Effector memory CD4-positive, alpha-beta T cell (primary cell): Measurements from ENCODE around the gene UBE2QL1.

Experiments used
- DNase-seq, 3 donors: peaks; one replicate each; pipeline ENCODE4 v3.0.0-alpha.2; 2020
- H3K27ac ChIP-seq: 2 replicates; pipeline ENCODE4 v1.7.0; 2013; ENCODE audit warnings: mild to moderate bottlenecking, low read length, moderate library complexity; ENCODE audit not compliant: insufficient read depth, poor library complexity, severe bottlenecking
- H3K27me3 ChIP-seq: replicated peaks from 2 replicates; pipeline ENCODE4 v1.7.0; 2013; ENCODE audit warnings: mild to moderate bottlenecking, low read length; ENCODE audit not compliant: insufficient read depth, control insufficient read depth, poor library complexity, severe bottlenecking
- H3K36me3 ChIP-seq: 2 replicates; pipeline ENCODE4 v1.7.0; 2013; ENCODE audit warnings: mild to moderate bottlenecking, low read length, moderate library complexity; ENCODE audit not compliant: control insufficient read depth, insufficient read depth
- H3K4me1 ChIP-seq: 2 replicates; pipeline ENCODE4 v1.7.0; 2013; ENCODE audit warnings: low read length, mild to moderate bottlenecking; ENCODE audit not compliant: control insufficient read depth, insufficient read depth, poor library complexity, severe bottlenecking
- H3K4me3 ChIP-seq: 2 replicates; pipeline ENCODE4 v1.7.0; 2013; ENCODE audit warnings: low read length, low read depth, mild to moderate bottlenecking; ENCODE audit not compliant: insufficient read depth, poor library complexity, severe bottlenecking
- H3K9me3 ChIP-seq: 2 replicates; pipeline ENCODE4 v1.7.0; 2013; ENCODE audit warnings: mild to moderate bottlenecking, low read length, moderate library complexity; ENCODE audit not compliant: control insufficient read depth

Gene UBE2QL1

GRCh38 chr5:6424700-6425099 lies 24.0 kb upstream of the UBE2QL1 start:
- H3K36me3 ChIP-seq, result no peaks in the 10 kb centered on the region
- no peak for DNase-seq
- no peak overlapping the region for H3K4me3 ChIP-seq
- H3K27me3 ChIP-seq, result peaks cover 4% of the 10 kb centered on the region
- no peaks in the 10 kb centered on the region for H3K4me1 ChIP-seq
- no peaks in the 10 kb centered on the region for H3K9me3 ChIP-seq
- H3K27ac ChIP-seq, result no peak overlapping the region

GRCh38 chr5:6427694-6428093 lies 21.0 kb upstream of the UBE2QL1 start:
- DNase-seq, result no peak
- Histone ChIP-seq H3K9me3 (no peaks in the 10 kb centered on the region), H3K36me3 (no peaks in the 10 kb centered on the region), H3K4me3 (no peak overlapping the region), H3K27ac (no peak overlapping the region), H3K4me1 (no peaks in the 10 kb centered on the region), H3K27me3 (peaks cover 4% of the 10 kb centered on the region)

- no peaks in the 10 kb centered on the region for H3K4me1 ChIP-seq
- H3K27me3 ChIP-seq, result no peaks in the 10 kb centered on the region
- H3K4me3 ChIP-seq, result no peak overlapping the region
- no peak for DNase-seq
- no peak overlapping the region for H3K27ac ChIP-seq
- H3K9me3 ChIP-seq, result no peaks in the 10 kb centered on the region
- H3K36me3 ChIP-seq, result no peaks in the 10 kb centered on the region
Observed at GRCh38 chr5:6430418-6431028, 18.1 kb upstream of the UBE2QL1 start.

- Histone ChIP-seq H3K27ac (no peak overlapping the region), H3K36me3 (no peaks in the 10 kb centered on the region), H3K4me1 (no peaks in the 10 kb centered on the region), H3K4me3 (no peak overlapping the region), H3K9me3 (no peaks in the 10 kb centered on the region), H3K27me3 (no peaks in the 10 kb centered on the region)
- no peak for DNase-seq
Observed at GRCh38 chr5:6431214-6432195, 17.2 kb upstream of the UBE2QL1 start.

- no peaks in the 10 kb centered on the region for H3K36me3 ChIP-seq
- DNase-seq, result no peak
- H3K9me3 ChIP-seq, result no peaks in the 10 kb centered on the region
- H3K27ac ChIP-seq, result no peak overlapping the region
- H3K4me3 ChIP-seq, result no peak overlapping the region
- H3K27me3 ChIP-seq, result no peaks in the 10 kb centered on the region
- no peaks in the 10 kb centered on the region for H3K4me1 ChIP-seq
Observed at GRCh38 chr5:6432206-6432605, 16.5 kb upstream of the UBE2QL1 start.

GRCh38 chr5:6434731-6435130 lies 13.9 kb upstream of the UBE2QL1 start:
- H3K4me1 ChIP-seq, result no peaks in the 10 kb centered on the region
- H3K36me3 ChIP-seq, result no peaks in the 10 kb centered on the region
- no peak for DNase-seq
- H3K4me3 ChIP-seq, result no peak overlapping the region
- no peaks in the 10 kb centered on the region for H3K27me3 ChIP-seq
- H3K27ac ChIP-seq, result no peak overlapping the region
- no peaks in the 10 kb centered on the region for H3K9me3 ChIP-seq

- Histone ChIP-seq H3K36me3 (no peaks in the 10 kb centered on the region), H3K27ac (no peak overlapping the region), H3K27me3 (no peaks in the 10 kb centered on the region), H3K9me3 (no peaks in the 10 kb centered on the region), H3K4me3 (no peak overlapping the region), H3K4me1 (no peaks in the 10 kb centered on the region)
- DNase-seq, result no peak
Observed at GRCh38 chr5:6435356-6435755, 13.3 kb upstream of the UBE2QL1 start.

GRCh38 chr5:6436715-6437331 lies 11.8 kb upstream of the UBE2QL1 start:
- no peak for DNase-seq
- Histone ChIP-seq H3K4me3 (no peak overlapping the region), H3K27me3 (no peaks in the 10 kb centered on the region), H3K9me3 (no peaks in the 10 kb centered on the region), H3K27ac (no peak overlapping the region), H3K4me1 (no peaks in the 10 kb centered on the region), H3K36me3 (no peaks in the 10 kb centered on the region)

- Histone ChIP-seq H3K4me3 (no peak overlapping the region), H3K27me3 (no peaks in the 10 kb centered on the region), H3K4me1 (no peaks in the 10 kb centered on the region), H3K9me3 (no peaks in the 10 kb centered on the region), H3K36me3 (no peaks in the 10 kb centered on the region), H3K27ac (no peak overlapping the region)
- DNase-seq, result no peak
Observed at GRCh38 chr5:6439588-6440550, 8.8 kb upstream of the UBE2QL1 start.
